ENCODE data around the gene FGFBP2. TPM values are rescaled to one million over a fixed set of nuclear protein-coding genes. Genes with fewer than 3 reads are reported as not detected.

Gene FGFBP2
- total RNA-seq, 1 donor from 2014 or later, result not detected

- peaks cover 10% of the 10 kb centered on the region for H3K36me3 Mint-ChIP-seq (ENCODE audit: unreplicated experiment)
- no peak overlapping the region for H3K4me3 Mint-ChIP-seq (ENCODE audit: unreplicated experiment)
- DNase-seq, result no peak
- no peak for TF ChIP-seq CTCF (IDR thresholded peaks at IDR 0.05; ENCODE audit: partially characterized antibody, unreplicated experiment)
- peaks cover 2% of the 10 kb centered on the region for H3K27me3 Mint-ChIP-seq (ENCODE audit: unreplicated experiment)
- no peak overlapping the region for H3K27ac Mint-ChIP-seq (ENCODE audit: unreplicated experiment)
- no peaks in the 10 kb centered on the region for H3K9me3 Mint-ChIP-seq (ENCODE audit: unreplicated experiment)
- no peaks in the 10 kb centered on the region for H3K4me1 Mint-ChIP-seq (ENCODE audit: low read depth, unreplicated experiment)
Observed at GRCh38 chr4:15968551-15969300, 5.8 kb upstream of the FGFBP2 start.

DNA sequence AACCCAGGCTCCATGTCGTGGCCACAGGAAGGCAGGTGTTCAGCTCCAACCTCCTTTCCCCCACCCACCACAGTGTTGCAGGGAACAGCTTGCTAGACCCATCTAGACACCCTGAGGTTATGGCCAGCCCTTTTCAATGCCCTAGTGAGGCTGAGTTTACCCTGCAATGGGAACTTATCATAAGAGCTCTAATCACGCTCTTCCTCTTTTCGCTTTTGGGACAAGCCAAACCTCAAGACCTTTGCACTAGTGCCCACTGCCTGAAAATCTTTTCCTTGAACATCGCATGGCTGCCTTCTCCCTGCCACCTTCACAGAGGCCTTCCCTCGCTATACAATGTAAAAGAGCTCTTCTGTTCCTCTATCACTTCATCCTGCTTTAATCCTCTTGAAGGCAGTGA, 2.4 kb upstream of the FGFBP2 start:
- Mint-ChIP-seq H3K36me3 (ENCODE audit: unreplicated experiment) (peaks cover 10% of the 10 kb centered on the region), H3K4me1 (ENCODE audit: low read depth, unreplicated experiment) (peaks cover 3% of the 10 kb centered on the region), H3K4me3 (ENCODE audit: unreplicated experiment) (no peak overlapping the region), H3K9me3 (ENCODE audit: unreplicated experiment) (no peaks in the 10 kb centered on the region), H3K27me3 (ENCODE audit: unreplicated experiment) (no peaks in the 10 kb centered on the region), H3K27ac (ENCODE audit: unreplicated experiment) (no peak overlapping the region)
- no peak for DNase-seq
- no peak for TF ChIP-seq CTCF (IDR thresholded peaks at IDR 0.05; ENCODE audit: partially characterized antibody, unreplicated experiment)

DNA sequence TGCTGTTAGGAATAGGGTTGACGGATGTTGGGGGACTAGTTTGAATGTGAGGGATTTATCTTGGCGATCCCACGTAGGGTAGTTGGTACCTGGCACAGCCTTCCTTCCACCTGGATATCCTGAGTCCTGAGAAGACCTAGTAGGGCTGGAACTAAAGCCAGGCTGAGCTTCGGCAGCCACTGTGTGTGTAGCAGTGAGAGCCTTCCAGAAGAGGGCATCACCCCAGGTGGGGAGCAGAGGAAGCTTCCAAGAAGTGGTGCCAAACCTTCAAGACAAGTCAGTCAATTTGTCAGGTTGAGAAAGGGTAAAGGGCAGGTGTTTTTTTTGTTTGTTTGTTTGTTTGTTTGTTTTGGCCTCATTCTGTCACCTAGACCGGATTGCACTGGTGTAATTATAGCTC, 1.2 kb upstream of the FGFBP2 start:
- no peak overlapping the region for H3K27ac Mint-ChIP-seq (ENCODE audit: unreplicated experiment)
- no peak for TF ChIP-seq CTCF (IDR thresholded peaks at IDR 0.05; ENCODE audit: partially characterized antibody, unreplicated experiment)
- H3K9me3 Mint-ChIP-seq (ENCODE audit: unreplicated experiment), result no peaks in the 10 kb centered on the region

GRCh38 chr4:15963576-15963975, 601 bp upstream of the FGFBP2 start:
- DNase-seq, result no peak
- Mint-ChIP-seq H3K27ac (ENCODE audit: unreplicated experiment) (no peak overlapping the region), H3K36me3 (ENCODE audit: unreplicated experiment) (peaks cover 10% of the 10 kb centered on the region), H3K27me3 (ENCODE audit: unreplicated experiment) (no peaks in the 10 kb centered on the region), H3K4me3 (ENCODE audit: unreplicated experiment) (no peak overlapping the region), H3K9me3 (ENCODE audit: unreplicated experiment) (no peaks in the 10 kb centered on the region), H3K4me1 (ENCODE audit: low read depth, unreplicated experiment) (peaks cover 4% of the 10 kb centered on the region)
- no peak for TF ChIP-seq CTCF (IDR thresholded peaks at IDR 0.05; ENCODE audit: partially characterized antibody, unreplicated experiment)

More for the DNA sequence above, 1.2 kb upstream of the FGFBP2 start:
- Mint-ChIP-seq H3K36me3 (ENCODE audit: unreplicated experiment) (peaks cover 10% of the 10 kb centered on the region), H3K4me3 (ENCODE audit: unreplicated experiment) (no peak overlapping the region), H3K27me3 (ENCODE audit: unreplicated experiment) (no peaks in the 10 kb centered on the region), H3K4me1 (ENCODE audit: low read depth, unreplicated experiment) (peaks cover 3% of the 10 kb centered on the region)
- DNase-seq, result no peak

DNA sequence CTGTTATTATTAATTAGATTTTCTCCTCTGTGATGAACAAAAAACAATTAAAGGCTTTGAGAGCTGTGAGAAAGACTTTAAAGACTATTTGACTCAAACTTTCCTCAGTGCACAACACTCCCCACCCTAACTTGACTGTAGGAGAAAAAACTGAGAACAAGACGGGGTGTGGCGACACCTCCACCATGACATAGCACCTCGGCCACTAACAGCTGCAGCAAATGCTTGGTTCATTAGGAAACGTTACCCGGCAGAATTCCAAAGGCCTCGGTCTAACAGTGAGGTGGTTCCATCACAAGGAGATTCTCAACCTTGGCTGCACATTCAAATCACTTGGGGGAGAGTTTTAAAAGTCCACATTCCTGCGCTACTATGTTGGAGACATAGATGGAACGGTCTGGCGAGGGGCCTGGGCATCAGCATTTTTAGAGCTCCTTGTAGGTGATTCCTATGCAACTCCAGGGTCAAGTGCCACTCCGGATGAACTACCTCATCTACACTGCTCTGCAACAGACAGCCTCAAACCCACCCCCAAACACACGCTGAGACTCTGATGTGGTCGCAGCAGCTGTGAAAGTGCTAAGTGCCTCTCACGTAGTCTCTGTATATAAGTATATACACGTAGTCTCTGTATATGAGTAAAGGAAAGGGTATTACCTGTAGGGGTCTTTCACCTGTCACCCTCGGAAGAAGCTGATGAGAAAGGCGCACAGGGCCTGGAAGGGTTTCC, 1.0 kb downstream of the FGFBP2 start:
- Mint-ChIP-seq H3K27ac (ENCODE audit: unreplicated experiment) (no peak overlapping the region), H3K27me3 (ENCODE audit: unreplicated experiment) (no peaks in the 10 kb centered on the region), H3K4me1 (ENCODE audit: low read depth, unreplicated experiment) (peaks cover 12% of the 10 kb centered on the region), H3K4me3 (ENCODE audit: unreplicated experiment) (no peak overlapping the region), H3K9me3 (ENCODE audit: unreplicated experiment) (no peaks in the 10 kb centered on the region), H3K36me3 (ENCODE audit: unreplicated experiment) (peaks cover 9% of the 10 kb centered on the region)
- DNase-seq, result no peak
- TF ChIP-seq CTCF (IDR thresholded peaks at IDR 0.05; ENCODE audit: partially characterized antibody, unreplicated experiment), result no peak

Measured in glutamatergic neuron (in vitro differentiated cells).